ENCODE results near the gene CXorf66. TPM values are rescaled to one million over a fixed set of nuclear protein-coding genes. Genes with fewer than 3 reads are reported as not detected.

CXorf66 gene
- total RNA-seq, 2 donors from 2014 or later: not detected

- no peak overlapping the region for H3K4me3 Mint-ChIP-seq
- 92% methylated on average over 5 of the region's 6 CpGs; no CpG with 5 or more reads in 1 of the 2 experiments for WGBS, 2 experiments (ENCODE audit: insufficient coverage in 1 of 2, insufficient read length in 1 of 2)
- H3K9me3 Mint-ChIP-seq: peaks cover 9% of the 10 kb centered on the region
- no peak overlapping the region for H3K9ac ChIP-seq (ENCODE audit: extremely low read depth, low read length, poor library complexity, severe bottlenecking)
- no peaks in the 10 kb centered on the region for H3K27me3 ChIP-seq (ENCODE audit: control insufficient read depth, insufficient read depth, low read length, poor library complexity, severe bottlenecking)
- no peaks in the 10 kb centered on the region for H3K4me1 ChIP-seq (ENCODE audit: control insufficient read depth, insufficient read depth, low read length)
- H3K27me3 Mint-ChIP-seq (ENCODE audit: insufficient read depth): peaks cover 39% of the 10 kb centered on the region
- H3K4me3 ChIP-seq (ENCODE audit: low read length): no peak overlapping the region
- DNase-seq: no peak
- H3K36me3 ChIP-seq (ENCODE audit: control insufficient read depth, insufficient read depth, low read length): no peaks in the 10 kb centered on the region
- no peaks in the 10 kb centered on the region for H3K36me3 Mint-ChIP-seq (ENCODE audit: low read depth)
- H3K9me3 ChIP-seq (ENCODE audit: control insufficient read depth, low read length): no peaks in the 10 kb centered on the region
- no peak overlapping the region for H3K27ac ChIP-seq (ENCODE audit: low read depth, low read length)
- no peak overlapping the region for H3K27ac Mint-ChIP-seq
- no peak for TF ChIP-seq CTCF (conservative IDR thresholded peaks at IDR 0.05)
- peaks cover 9% of the 10 kb centered on the region for H3K4me1 Mint-ChIP-seq
Observed at GRCh38 chrX:139972629-139973624, 7.6 kb upstream of the CXorf66 start.

- H3K9me3 Mint-ChIP-seq: peaks cover 9% of the 10 kb centered on the region
- peaks cover 39% of the 10 kb centered on the region for H3K27me3 Mint-ChIP-seq (ENCODE audit: insufficient read depth)
- Histone ChIP-seq H3K9me3 (ENCODE audit: control insufficient read depth, low read length) (no peaks in the 10 kb centered on the region), H3K4me1 (ENCODE audit: control insufficient read depth, insufficient read depth, low read length) (no peaks in the 10 kb centered on the region), H3K9ac (ENCODE audit: extremely low read depth, low read length, poor library complexity, severe bottlenecking) (no peak overlapping the region), H3K27me3 (ENCODE audit: control insufficient read depth, insufficient read depth, low read length, poor library complexity, severe bottlenecking) (no peaks in the 10 kb centered on the region), H3K4me3 (ENCODE audit: low read length) (no peak overlapping the region), H3K36me3 (ENCODE audit: control insufficient read depth, insufficient read depth, low read length) (no peaks in the 10 kb centered on the region), H3K27ac (ENCODE audit: low read depth, low read length) (no peak overlapping the region)
- H3K4me1 Mint-ChIP-seq: peaks cover 11% of the 10 kb centered on the region
- WGBS, 2 experiments (ENCODE audit: insufficient coverage in 1 of 2, insufficient read length in 1 of 2): 83 to 93% methylated on average over 2 to 5 of the region's 5 CpGs
- DNase-seq: no peak
- TF ChIP-seq CTCF (conservative IDR thresholded peaks at IDR 0.05): no peak
- H3K27ac Mint-ChIP-seq: no peak overlapping the region
- H3K36me3 Mint-ChIP-seq (ENCODE audit: low read depth): no peaks in the 10 kb centered on the region
- no peak overlapping the region for H3K4me3 Mint-ChIP-seq
Observed at GRCh38 chrX:139972113-139972512, 6.8 kb upstream of the CXorf66 start.

DNA sequence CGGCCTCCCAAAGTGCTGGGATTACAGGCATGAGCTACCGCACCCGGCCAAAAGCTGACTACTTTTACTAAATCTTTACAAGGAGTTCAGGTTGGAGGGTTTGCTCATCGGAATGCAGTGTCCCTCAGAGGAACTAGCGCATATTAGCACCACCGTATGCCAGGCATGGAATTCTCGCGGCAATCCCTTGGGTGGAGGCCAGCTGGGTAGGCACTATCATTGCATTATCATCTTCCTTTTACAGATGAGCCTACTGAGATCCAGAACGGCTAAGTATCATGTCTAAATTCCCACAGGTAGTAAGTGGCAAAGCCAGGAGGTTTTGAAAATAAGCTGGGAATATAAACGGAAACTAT, 6.1 kb upstream of the CXorf66 start:
- no peak overlapping the region for H3K9ac ChIP-seq (ENCODE audit: extremely low read depth, low read length, poor library complexity, severe bottlenecking)
- WGBS, 2 experiments (ENCODE audit: insufficient coverage in 1 of 2, insufficient read length in 1 of 2): 66 to 69% methylated on average over 4 to 9 of the region's 10 CpGs
- H3K9me3 ChIP-seq (ENCODE audit: control insufficient read depth, low read length): no peaks in the 10 kb centered on the region
- no peaks in the 10 kb centered on the region for H3K27me3 ChIP-seq (ENCODE audit: control insufficient read depth, insufficient read depth, low read length, poor library complexity, severe bottlenecking)
- no peaks in the 10 kb centered on the region for H3K36me3 Mint-ChIP-seq (ENCODE audit: low read depth)
- H3K27me3 Mint-ChIP-seq (ENCODE audit: insufficient read depth): peaks cover 39% of the 10 kb centered on the region
- peak overlapping the region; percentile 87 for H3K27ac Mint-ChIP-seq
- peak; percentile 51 for DNase-seq
- peaks cover 11% of the 10 kb centered on the region for H3K4me1 Mint-ChIP-seq
- H3K4me1 ChIP-seq (ENCODE audit: control insufficient read depth, insufficient read depth, low read length): no peaks in the 10 kb centered on the region
- TF ChIP-seq CTCF (conservative IDR thresholded peaks at IDR 0.05): no peak
- H3K9me3 Mint-ChIP-seq: peaks cover 4% of the 10 kb centered on the region
- no peak overlapping the region for H3K27ac ChIP-seq (ENCODE audit: low read depth, low read length)
- no peak overlapping the region for H3K4me3 ChIP-seq (ENCODE audit: low read length)
- H3K4me3 Mint-ChIP-seq: peak overlapping the region; percentile 67
- no peaks in the 10 kb centered on the region for H3K36me3 ChIP-seq (ENCODE audit: control insufficient read depth, insufficient read depth, low read length)

All from endodermal cell (in vitro differentiated cells).